GM23248 (cell line): ENCODE data around the gene KRT73. TPM values are rescaled to one million over a fixed set of nuclear protein-coding genes. Genes with fewer than 3 reads are reported as not detected.

Experiments used
- DNase-seq: peaks from one replicate; pipeline ENCODE4 v3.0.0-alpha.2; 2015
- H2AFZ ChIP-seq: fragments of 200-600 bp; sonication (generic); 2 replicates; pipeline ENCODE4 v1.6.1; 2016; ENCODE audit warnings: antibody characterized with exemption
- H3F3A ChIP-seq: fragments of 200-600 bp; sonication (generic); 2 replicates; pipeline ENCODE4 v1.6.1; 2016; ENCODE audit warnings: mild to moderate bottlenecking, antibody characterized with exemption, mixed run types; ENCODE audit not compliant: insufficient read depth
- H3K27ac ChIP-seq: fragments of 200-600 bp; sonication (generic); 2 replicates; pipeline ENCODE4 v1.5.1; 2016; ENCODE audit warnings: mild to moderate bottlenecking
- H3K27me3 ChIP-seq: fragments of 200-600 bp; sonication (generic); replicated peaks from 2 replicates; pipeline ENCODE4 v1.6.1; 2016; ENCODE audit warnings: mild to moderate bottlenecking; ENCODE audit not compliant: insufficient read depth
- H3K36me3 ChIP-seq: fragments of 200-600 bp; sonication (generic); 2 replicates; pipeline ENCODE4 v1.6.1; 2016; ENCODE audit warnings: low read depth, mild to moderate bottlenecking
- H3K4me1 ChIP-seq: fragments of 200-600 bp; sonication (generic); 2 replicates; pipeline ENCODE4 v1.6.1; 2016; ENCODE audit warnings: mild to moderate bottlenecking; ENCODE audit not compliant: insufficient read depth
- H3K4me2 ChIP-seq: fragments of 200-600 bp; sonication (generic); one replicate; pipeline ENCODE4 v1.6.1; 2016; ENCODE audit warnings: mild to moderate bottlenecking; ENCODE audit not compliant: unreplicated experiment
- H3K4me3 ChIP-seq: fragments of 200-600 bp; sonication (generic); 2 replicates; pipeline ENCODE4 v1.5.1; 2016; ENCODE audit warnings: mild to moderate bottlenecking
- H3K79me2 ChIP-seq: fragments of 200-600 bp; sonication (generic); 2 replicates; pipeline ENCODE4 v1.6.1; 2016; ENCODE audit warnings: mild to moderate bottlenecking; ENCODE audit not compliant: insufficient read depth
- H3K9ac ChIP-seq: fragments of 200-600 bp; sonication (generic); 2 replicates; pipeline ENCODE4 v1.6.1; 2016; ENCODE audit warnings: mild to moderate bottlenecking
- H3K9me2 ChIP-seq: fragments of 200-600 bp; sonication (generic); 2 replicates; pipeline ENCODE4 v1.6.1; 2016; ENCODE audit warnings: mixed run types, mild to moderate bottlenecking, moderate library complexity; ENCODE audit not compliant: insufficient read depth
- H3K9me3 ChIP-seq: fragments of 200-600 bp; sonication (generic); one replicate; pipeline ENCODE4 v1.6.1; 2017; ENCODE audit warnings: low read depth
- H4K20me1 ChIP-seq: fragments of 200-600 bp; sonication (generic); 2 replicates; pipeline ENCODE4 v1.6.0; 2016; ENCODE audit not compliant: insufficient read depth
- EZH2 ChIP-seq: fragments of 200-600 bp; sonication (generic); IDR thresholded peaks from 2 replicates; pipeline ENCODE4 v1.6.1; 2018; ENCODE audit warnings: antibody characterized with exemption, mild to moderate bottlenecking; ENCODE audit not compliant: insufficient read depth, poor library complexity, severe bottlenecking
- EZH2phosphoT487 ChIP-seq: fragments of 200-600 bp; sonication (generic); IDR thresholded peaks from 2 replicates; pipeline ENCODE4 v1.6.1; 2018; ENCODE audit warnings: antibody characterized with exemption, moderate library complexity, mild to moderate bottlenecking, low read depth; ENCODE audit not compliant: insufficient read depth
- WGBS, 2 experiments: methylation state at CpG; one replicate each; pipeline ENCODE4 v1.1.6; 2015 to 2017; ENCODE audit warnings: low lambda C conversion rate in 2 of 2, low coverage in 1 of 2; ENCODE audit errors: missing lambda C conversion rate in 2 of 2; 5-methylcytosine and 5-hydroxymethylcytosine counted together
- in situ Hi-C: fragments of 300-500 bp; cut with MboI; formaldehyde crosslinking; loops from 2 replicates; pipeline ENCODE4 v1.15.0; 2020
- polyA plus RNA-seq: library from polyadenylated mRNA; unstranded; fragments of >200 nt; fragmentation: Nextera tagmentation; extraction: Ambion mirVana; gene quantifications from 2 replicates; pipeline ENCODE4 v1.2.1, GENCODE V29; 2016
- total RNA-seq: library from RNA; depleted of rRNA; stranded (reverse); fragments of >200 nt; shearing (Covaris generic); gene quantifications from 2 replicates; pipeline ENCODE4 v1.2.3, GENCODE V29; 2014

Gene KRT73
- total and polyA plus RNA-seq, 2 experiments from 2014 or later = not detected

GRCh38 chr12:52633383-52633782 lies 15.0 kb upstream of the KRT73 start:
- Histone ChIP-seq H3K4me1 (no peaks in the 10 kb centered on the region), H3K9ac (no peak overlapping the region), H2AFZ (no peak overlapping the region), H3F3A (no peaks in the 10 kb centered on the region), H3K36me3 (no peaks in the 10 kb centered on the region), H3K27ac (no peak overlapping the region), H3K9me2 (no peaks in the 10 kb centered on the region), H3K4me3 (no peak overlapping the region), H3K27me3 (peaks cover 37% of the 10 kb centered on the region), H3K4me2 (no peak overlapping the region), H3K79me2 (no peaks in the 10 kb centered on the region), H4K20me1 (no peaks in the 10 kb centered on the region), H3K9me3 (no peaks in the 10 kb centered on the region)
- no peak for TF ChIP-seq EZH2phosphoT487
- TF ChIP-seq EZH2 = no peak
- no peak for DNase-seq
- WGBS, 2 experiments = 52 to 57% methylated on average over 4 of the region's 4 CpGs
- in situ Hi-C loops = no loop called here

- no peaks in the 10 kb centered on the region for H3K9me2 ChIP-seq
- H4K20me1 ChIP-seq = no peaks in the 10 kb centered on the region
- no peaks in the 10 kb centered on the region for H3K4me1 ChIP-seq
- in situ Hi-C loops = no loop called here
- no peaks in the 10 kb centered on the region for H3K36me3 ChIP-seq
- H3K27ac ChIP-seq = no peak overlapping the region
- H3K79me2 ChIP-seq = no peaks in the 10 kb centered on the region
- H3F3A ChIP-seq = no peaks in the 10 kb centered on the region
- no peak overlapping the region for H3K9ac ChIP-seq
- H3K4me2 ChIP-seq = no peak overlapping the region
- no peak overlapping the region for H3K4me3 ChIP-seq
- 46 to 52% methylated on average over 4 of the region's 4 CpGs for WGBS, 2 experiments
- no peak for DNase-seq
- no peaks in the 10 kb centered on the region for H3K9me3 ChIP-seq
- no peak for TF ChIP-seq EZH2phosphoT487
- no peak for TF ChIP-seq EZH2
- peaks cover 36% of the 10 kb centered on the region for H3K27me3 ChIP-seq
- H2AFZ ChIP-seq = no peak overlapping the region
Observed at GRCh38 chr12:52632656-52633055, 14.3 kb upstream of the KRT73 start.

- DNase-seq = no peak
- TF ChIP-seq EZH2 (no peak), EZH2phosphoT487 (no peak)
- WGBS, 2 experiments = 44 to 51% methylated on average over 6 of the region's 6 CpGs
- no peaks in the 10 kb centered on the region for H3K79me2 ChIP-seq
- no peak overlapping the region for H3K9ac ChIP-seq
- H3K4me1 ChIP-seq = no peaks in the 10 kb centered on the region
- no peaks in the 10 kb centered on the region for H3K36me3 ChIP-seq
- no peak overlapping the region for H3K4me2 ChIP-seq
- H3K9me3 ChIP-seq = no peaks in the 10 kb centered on the region
- H3K27ac ChIP-seq = no peak overlapping the region
- in situ Hi-C loops = no loop called here
- H3K4me3 ChIP-seq = no peak overlapping the region
- H3K27me3 ChIP-seq = peaks cover 44% of the 10 kb centered on the region
- no peak overlapping the region for H2AFZ ChIP-seq
- H4K20me1 ChIP-seq = no peaks in the 10 kb centered on the region
- no peaks in the 10 kb centered on the region for H3K9me2 ChIP-seq
- no peaks in the 10 kb centered on the region for H3F3A ChIP-seq
Observed at GRCh38 chr12:52631676-52632459, 13.5 kb upstream of the KRT73 start.

GRCh38 chr12:52631264-52631663 lies 12.9 kb upstream of the KRT73 start:
- Histone ChIP-seq H3K79me2 (no peaks in the 10 kb centered on the region), H3K4me3 (no peak overlapping the region), H3F3A (no peaks in the 10 kb centered on the region), H3K9ac (no peak overlapping the region), H2AFZ (no peak overlapping the region), H3K27ac (no peak overlapping the region), H3K4me2 (no peak overlapping the region), H3K36me3 (no peaks in the 10 kb centered on the region), H3K9me2 (no peaks in the 10 kb centered on the region), H3K9me3 (no peaks in the 10 kb centered on the region), H4K20me1 (no peaks in the 10 kb centered on the region), H3K4me1 (no peaks in the 10 kb centered on the region), H3K27me3 (peaks cover 47% of the 10 kb centered on the region)
- WGBS, 2 experiments = 27 to 32% methylated on average over 4 of the region's 4 CpGs
- TF ChIP-seq EZH2 (no peak), EZH2phosphoT487 (no peak)
- in situ Hi-C loops = no loop called here
- DNase-seq = no peak
